BJ (cell line): ENCODE results near the gene GALNT2. TPM values are rescaled to one million over a fixed set of nuclear protein-coding genes. Genes with fewer than 3 reads are reported as not detected.

Source experiments
- CTCF ChIA-PET: fragments of 350-600 bp; formaldehyde crosslinking; extraction: SDS; loops from one replicate; lab custom pipeline; 2021; ENCODE audit warnings: antibody characterized with exemption, inconsistent platforms; lab: Yijun Ruan, JAX
- POLR2A ChIA-PET: fragments of 300-600 bp; sonication (Branson Sonifier 250); formaldehyde crosslinking; extraction: SDS; loops from one replicate; lab custom pipeline; 2021; ENCODE audit warnings: antibody characterized with exemption; lab: Charles Lee
- DNase-seq: peaks from one replicate; pipeline ENCODE4 v3.0.0-alpha.2; 2011; ENCODE audit warnings: low read depth
- H3K27me3 ChIP-seq: 2 replicates; pipeline ENCODE4 v1.6.0; 2011; ENCODE audit warnings: low read length; ENCODE audit not compliant: control insufficient read depth, insufficient read depth
- H3K36me3 ChIP-seq: 2 replicates; pipeline ENCODE4 v1.5.1; 2011; ENCODE audit warnings: low read length; ENCODE audit not compliant: control insufficient read depth, insufficient read depth
- H3K4me3 ChIP-seq: 2 replicates; pipeline ENCODE4 v1.5.1; 2011; ENCODE audit warnings: low read depth, mild to moderate bottlenecking, control low read depth, low read length
- CTCF ChIP-seq: IDR thresholded peaks from 2 replicates; pipeline ENCODE4 v1.5.1; 2011; ENCODE audit warnings: low read depth, mild to moderate bottlenecking, control low read depth, inconsistent platforms, low read length, moderate library complexity; ENCODE audit not compliant: insufficient read depth
- polyA plus RNA-seq: library from polyadenylated mRNA; depleted of rRNA; stranded (reverse); fragments of >200 nt; gene quantifications from 2 replicates; pipeline ENCODE4 v1.2.3, GENCODE V29; 2011

GALNT2 gene
- polyA plus RNA-seq, 1 experiment, result 90.9 TPM

GRCh38 chr1:230065161-230065560, 1.9 kb upstream of the GALNT2 start:
- Histone ChIP-seq H3K36me3 (no peaks in the 10 kb centered on the region), H3K27me3 (no peaks in the 10 kb centered on the region), H3K4me3 (no peak overlapping the region)
- TF ChIP-seq CTCF, result no peak
- CTCF ChIA-PET, result no interaction called here
- POLR2A ChIA-PET, result no interaction called here
- DNase-seq, result no peak

- CTCF ChIA-PET, result no interaction called here
- Histone ChIP-seq H3K4me3 (no peak overlapping the region), H3K36me3 (no peaks in the 10 kb centered on the region), H3K27me3 (no peaks in the 10 kb centered on the region)
- POLR2A ChIA-PET, result no interaction called here
- no peak for TF ChIP-seq CTCF
- no peak for DNase-seq
Measured at GRCh38 chr1:230065571-230065970, 1.5 kb upstream of the GALNT2 start.

- Histone ChIP-seq H3K27me3 (no peaks in the 10 kb centered on the region), H3K36me3 (no peaks in the 10 kb centered on the region), H3K4me3 (no peak overlapping the region; the same call in 1 of the 2 replicates)
- POLR2A ChIA-PET, result no interaction called here
- no peak for TF ChIP-seq CTCF
- CTCF ChIA-PET, result no interaction called here
- DNase-seq, result no peak
Measured at GRCh38 chr1:230066031-230066430, 1.0 kb upstream of the GALNT2 start.

- H3K27me3 ChIP-seq, result no peaks in the 10 kb centered on the region
- ChIA-PET CTCF (interaction anchor here (0.6 to 1.0 kb wide), 3 partner anchors 119 to 200 kb away, joined by 3 to 4 read pairs (median 3); no protein-coding TSS in a partner anchor), POLR2A (no interaction called here)
- no peak for DNase-seq
- TF ChIP-seq CTCF, result no peak
- no peaks in the 10 kb centered on the region for H3K36me3 ChIP-seq
- H3K4me3 ChIP-seq, result peak overlapping the region; percentile 89
Measured at GRCh38 chr1:230067419-230067870, 407 bp downstream of the GALNT2 start.

- peak; percentile 29; the same call in 1 of the 2 replicates for TF ChIP-seq CTCF
- Histone ChIP-seq H3K36me3 (no peaks in the 10 kb centered on the region), H3K27me3 (no peaks in the 10 kb centered on the region), H3K4me3 (peak overlapping the region; percentile 89)
- DNase-seq, result no peak
- POLR2A ChIA-PET, result interaction anchor here (0.6 kb wide), 1 partner anchor 18 kb away, joined by 5 read pairs; no protein-coding TSS in a partner anchor
- CTCF ChIA-PET, result no interaction called here
Measured at GRCh38 chr1:230067871-230068620, 1.0 kb downstream of the GALNT2 start.
